NCI-H1417 (cell line): Measurements from ENCODE around the gene KIF26B.
"Not testable (repeated sequence)": the region's sequence is repeated elsewhere in the genome, so short reads cannot be mapped to it uniquely, and the experiment has no call there.

Experiments
- DNase-seq, 3 experiments: peaks; one replicate each; lab custom pipeline; 2025; lab: John Stamatoyannopoulos, UW

The KIF26B gene

GRCh38 chr1:245356891-245357585 lies 202.3 kb downstream of the KIF26B start:
- no peak for DNase-seq

GRCh38 chr1:245359101-245359680 lies 204.4 kb downstream of the KIF26B start:
- DNase-seq: not testable (repeated sequence)

GRCh38 chr1:245361065-245361464 lies 206.3 kb downstream of the KIF26B start:
- DNase-seq: peak in 1 of 3 experiments; percentile 11

- DNase-seq: no peak
Measured at GRCh38 chr1:245361951-245362350, 207.2 kb downstream of the KIF26B start.

GRCh38 chr1:245363461-245364200 lies 208.8 kb downstream of the KIF26B start:
- no peak for DNase-seq

- peak in 2 of 3 experiments; percentile 59 to 84 for DNase-seq
Measured at GRCh38 chr1:245365095-245366020, 210.6 kb downstream of the KIF26B start.

GRCh38 chr1:245366886-245367285 lies 212.1 kb downstream of the KIF26B start:
- no peak for DNase-seq

GRCh38 chr1:245370175-245370825 lies 215.5 kb downstream of the KIF26B start:
- DNase-seq: no peak

GRCh38 chr1:245370905-245371581 lies 216.3 kb downstream of the KIF26B start:
- peak in 2 of 3 experiments; percentile 9 to 20 for DNase-seq

GRCh38 chr1:245373131-245373530 lies 218.3 kb downstream of the KIF26B start:
- DNase-seq: no peak

- DNase-seq: peak in 1 of 3 experiments; percentile 7
Measured at GRCh38 chr1:245375789-245376460, 221.1 kb downstream of the KIF26B start.

- DNase-seq: no peak
Measured at GRCh38 chr1:245377854-245378253, 223.1 kb downstream of the KIF26B start.

- no peak for DNase-seq
Measured at GRCh38 chr1:245378311-245378722, 223.5 kb downstream of the KIF26B start.

GRCh38 chr1:245378745-245379144 lies 224.0 kb downstream of the KIF26B start:
- DNase-seq: no peak

GRCh38 chr1:245380790-245381535 lies 226.2 kb downstream of the KIF26B start:
- peak in 1 of 3 experiments; percentile 22 for DNase-seq

- no peak for DNase-seq
Measured at GRCh38 chr1:245382981-245383380, 228.2 kb downstream of the KIF26B start.

GRCh38 chr1:245383396-245384330 lies 228.9 kb downstream of the KIF26B start:
- DNase-seq: no peak

GRCh38 chr1:245386297-245386971 lies 231.6 kb downstream of the KIF26B start:
- no peak for DNase-seq
